Muscle layer of colon (tissue), 2 donors: ENCODE data around the gene TPD52L2.
"Not testable (repeated sequence)": the region's sequence is repeated elsewhere in the genome, so short reads cannot be mapped to it uniquely, and the experiment has no call there.

Source experiments
- H3K27ac ChIP-seq: one replicate; pipeline ENCODE4 v1.7.0; 2013; ENCODE audit warnings: low read depth, mild to moderate bottlenecking, low read length, moderate library complexity
- H3K27me3 ChIP-seq, 2 donors: one replicate each; pipeline ENCODE4 v1.7.0; 2013; ENCODE audit warnings: low read length in 2 of 2, mild to moderate bottlenecking in 2 of 2; ENCODE audit not compliant: insufficient read depth in 2 of 2, control insufficient read depth in 1 of 2
- H3K36me3 ChIP-seq: one replicate; pipeline ENCODE4 v1.7.0; 2013; ENCODE audit warnings: mild to moderate bottlenecking, low read length; ENCODE audit not compliant: insufficient read depth
- H3K4me1 ChIP-seq: one replicate; pipeline ENCODE4 v1.7.0; 2013; ENCODE audit warnings: mild to moderate bottlenecking, low read length; ENCODE audit not compliant: insufficient read depth
- H3K4me3 ChIP-seq, 2 donors: one replicate each; pipeline ENCODE4 v1.7.0; 2013; ENCODE audit warnings: low read length in 2 of 2, low read depth in 1 of 2, mild to moderate bottlenecking in 1 of 2, moderate library complexity in 1 of 2
- H3K9ac ChIP-seq: one replicate; pipeline ENCODE4 v1.7.0; 2013; ENCODE audit warnings: low read length
- H3K9me3 ChIP-seq: one replicate; pipeline ENCODE4 v1.7.0; 2013; ENCODE audit warnings: mild to moderate bottlenecking, low read length
- donor health status: abdominal sarcoma.
- donor health status: Adenocarcinoma of cecum.

The TPD52L2 gene

GRCh38 chr20:63848003-63848911 lies 16.8 kb upstream of the TPD52L2 start:
- H3K9ac ChIP-seq = no peak overlapping the region
- H3K4me1 ChIP-seq = peaks cover 5% of the 10 kb centered on the region

GRCh38 chr20:63850689-63851547 lies 14.2 kb upstream of the TPD52L2 start:
- Histone ChIP-seq H3K27me3 (peaks cover 11 to 35% of the 10 kb centered on the region in 2 donors), H3K27ac (no peak overlapping the region), H3K4me1 (peaks cover 9% of the 10 kb centered on the region)

More at GRCh38 chr20:63848003-63848911, 16.8 kb upstream of the TPD52L2 start:
- Histone ChIP-seq H3K27ac (no peak overlapping the region), H3K4me3 (no peak overlapping the region), H3K36me3 (no peaks in the 10 kb centered on the region), H3K27me3 (peaks cover 6 to 25% of the 10 kb centered on the region in 2 donors), H3K9me3 (no peaks in the 10 kb centered on the region)

GRCh38 chr20:63851548-63851943 lies 13.5 kb upstream of the TPD52L2 start:
- peaks cover 11 to 36% of the 10 kb centered on the region in 2 donors for H3K27me3 ChIP-seq
- not testable (repeated sequence) for H3K27ac ChIP-seq, H3K4me1 ChIP-seq, H3K4me3 ChIP-seq, H3K9me3 ChIP-seq, H3K9ac ChIP-seq, H3K36me3 ChIP-seq

More at GRCh38 chr20:63850689-63851547, 14.2 kb upstream of the TPD52L2 start:
- Histone ChIP-seq H3K9me3 (no peaks in the 10 kb centered on the region), H3K4me3 (no peak overlapping the region), H3K36me3 (no peaks in the 10 kb centered on the region), H3K9ac (no peak overlapping the region)

- H3K9me3 ChIP-seq, H3K27ac ChIP-seq, H3K36me3 ChIP-seq, H3K4me3 ChIP-seq, H3K9ac ChIP-seq: not testable (repeated sequence)
- H3K27me3 ChIP-seq = peaks cover 5 to 53% of the 10 kb centered on the region in 2 donors
- H3K4me1 ChIP-seq = peaks cover 13% of the 10 kb centered on the region
Measured at GRCh38 chr20:63853733-63854068, 11.4 kb upstream of the TPD52L2 start.

GRCh38 chr20:63854069-63854765 lies 10.9 kb upstream of the TPD52L2 start:
- peaks cover 15% of the 10 kb centered on the region for H3K4me1 ChIP-seq
- H3K9me3 ChIP-seq = no peaks in the 10 kb centered on the region
- H3K27me3 ChIP-seq = peaks cover 5 to 53% of the 10 kb centered on the region in 2 donors
- H3K36me3 ChIP-seq = no peaks in the 10 kb centered on the region
- H3K27ac ChIP-seq = no peak overlapping the region
- H3K9ac ChIP-seq = no peak overlapping the region
- no peak overlapping the region for H3K4me3 ChIP-seq

GRCh38 chr20:63854766-63855362 lies 10.2 kb upstream of the TPD52L2 start:
- no peaks in the 10 kb centered on the region for H3K36me3 ChIP-seq
- H3K27ac ChIP-seq = no peak overlapping the region

GRCh38 chr20:63855363-63856097 lies 9.5 kb upstream of the TPD52L2 start:
- Histone ChIP-seq H3K4me3 (no peak overlapping the region), H3K9me3 (no peaks in the 10 kb centered on the region), H3K36me3 (no peaks in the 10 kb centered on the region), H3K27me3 (peaks cover 5 to 53% of the 10 kb centered on the region in 2 donors), H3K4me1 (peaks cover 17% of the 10 kb centered on the region), H3K27ac (no peak overlapping the region), H3K9ac (no peak overlapping the region)

More at GRCh38 chr20:63854766-63855362, 10.2 kb upstream of the TPD52L2 start:
- H3K9me3 ChIP-seq = no peaks in the 10 kb centered on the region
- no peak overlapping the region for H3K9ac ChIP-seq
- peaks cover 5 to 53% of the 10 kb centered on the region in 2 donors for H3K27me3 ChIP-seq
- H3K4me1 ChIP-seq = peaks cover 17% of the 10 kb centered on the region
- no peak overlapping the region for H3K4me3 ChIP-seq

- no peak overlapping the region for H3K9ac ChIP-seq
- H3K27me3 ChIP-seq = peaks cover 5 to 53% of the 10 kb centered on the region in 2 donors
- no peak overlapping the region for H3K4me3 ChIP-seq
- no peaks in the 10 kb centered on the region for H3K9me3 ChIP-seq
- H3K27ac ChIP-seq = no peak overlapping the region
- peaks cover 17% of the 10 kb centered on the region for H3K4me1 ChIP-seq
- no peaks in the 10 kb centered on the region for H3K36me3 ChIP-seq
Measured at GRCh38 chr20:63856098-63856511, 9.0 kb upstream of the TPD52L2 start.

GRCh38 chr20:63857764-63858392 lies 7.2 kb upstream of the TPD52L2 start:
- peaks cover 5 to 53% of the 10 kb centered on the region in 2 donors for H3K27me3 ChIP-seq
- no peaks in the 10 kb centered on the region for H3K9me3 ChIP-seq
- H3K9ac ChIP-seq = no peak overlapping the region
- peaks cover 17% of the 10 kb centered on the region for H3K4me1 ChIP-seq
- H3K36me3 ChIP-seq = no peaks in the 10 kb centered on the region
- no peak overlapping the region for H3K27ac ChIP-seq
- no peak overlapping the region for H3K4me3 ChIP-seq
